ENCODE results near the gene MLLT3. TPM values are rescaled to one million over a fixed set of nuclear protein-coding genes. Genes with fewer than 3 reads are reported as not detected.

MLLT3 gene
- total RNA-seq, 2 donors from 2014 or later = 40.0 to 47.5 TPM

DNA sequence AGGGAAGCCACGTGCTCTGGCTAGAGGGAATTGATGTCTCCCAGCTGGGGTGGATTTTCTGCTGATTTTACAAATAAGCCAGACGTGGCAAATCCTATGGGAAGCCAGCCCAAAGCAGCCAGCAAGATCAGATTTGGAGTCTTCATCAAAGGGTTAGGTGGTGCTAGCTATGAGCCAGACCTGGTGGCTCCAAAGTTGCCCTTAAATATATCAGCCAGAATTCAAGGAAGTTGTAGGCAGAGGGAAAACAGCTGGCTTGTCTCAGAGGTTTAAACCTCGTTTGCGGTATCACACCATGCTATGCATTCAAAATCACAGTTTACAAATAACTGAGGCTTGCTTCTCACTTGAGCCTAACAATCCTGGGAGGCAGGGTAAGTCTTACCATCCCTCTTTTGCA, 313.2 kb downstream of the MLLT3 start:
- DNase-seq = no peak
- peaks cover 19% of the 10 kb centered on the region for H3K4me1 Mint-ChIP-seq (ENCODE audit: low read depth)

GRCh38 chr9:20307621-20308020, 314.7 kb downstream of the MLLT3 start:
- H3K36me3 Mint-ChIP-seq (ENCODE audit: insufficient read depth in 2 of 2) = no peaks in the 10 kb centered on the region
- DNase-seq = no peak
- ATAC-seq (replicated peaks in 1 of 2) = no peak

More for the DNA sequence above, 313.2 kb downstream of the MLLT3 start:
- ATAC-seq (replicated peaks in 1 of 2) = no peak
- Mint-ChIP-seq H3K27me3 (ENCODE audit: low read depth) (no peaks in the 10 kb centered on the region), H3K27ac (no peak overlapping the region), H3K36me3 (ENCODE audit: insufficient read depth in 2 of 2) (no peaks in the 10 kb centered on the region), H3K4me3 (no peak overlapping the region), H3K9me3 (peaks cover 4 to 6% of the 10 kb centered on the region in 2 donors)

DNA sequence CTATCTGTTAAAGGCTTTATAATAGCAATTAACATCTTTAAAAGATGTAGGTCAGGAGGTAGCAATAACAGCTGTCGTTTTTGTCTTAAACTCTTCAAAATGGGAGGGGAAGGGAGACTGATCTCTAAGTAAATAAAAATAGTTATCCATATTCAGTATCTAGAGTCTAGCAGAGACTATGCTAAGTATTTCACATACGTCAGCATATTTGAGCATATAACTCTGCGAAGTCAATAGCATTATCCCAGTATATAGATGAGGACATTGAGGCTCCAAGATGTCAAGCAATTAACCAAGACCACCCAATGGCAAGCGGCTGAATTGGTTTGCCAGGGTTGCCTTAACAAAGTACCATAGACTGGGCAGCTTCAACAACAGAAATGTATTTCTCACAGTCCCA, 316.8 kb downstream of the MLLT3 start:
- Mint-ChIP-seq H3K27ac (no peak overlapping the region), H3K9me3 (peaks cover 2 to 4% of the 10 kb centered on the region in 2 donors), H3K36me3 (ENCODE audit: insufficient read depth in 2 of 2) (no peaks in the 10 kb centered on the region), H3K4me1 (ENCODE audit: low read depth) (peaks cover 6% of the 10 kb centered on the region), H3K4me3 (no peak overlapping the region), H3K27me3 (ENCODE audit: low read depth) (no peaks in the 10 kb centered on the region)
- DNase-seq = no peak
- no peak for ATAC-seq (replicated peaks in 1 of 2)

More at GRCh38 chr9:20307621-20308020, 314.7 kb downstream of the MLLT3 start:
- no peak overlapping the region for H3K4me3 Mint-ChIP-seq
- H3K4me1 Mint-ChIP-seq (ENCODE audit: low read depth) = peaks cover 11% of the 10 kb centered on the region
- H3K27me3 Mint-ChIP-seq (ENCODE audit: low read depth) = no peaks in the 10 kb centered on the region
- H3K27ac Mint-ChIP-seq = no peak overlapping the region
- peaks cover 4% of the 10 kb centered on the region in 2 donors for H3K9me3 Mint-ChIP-seq

DNA sequence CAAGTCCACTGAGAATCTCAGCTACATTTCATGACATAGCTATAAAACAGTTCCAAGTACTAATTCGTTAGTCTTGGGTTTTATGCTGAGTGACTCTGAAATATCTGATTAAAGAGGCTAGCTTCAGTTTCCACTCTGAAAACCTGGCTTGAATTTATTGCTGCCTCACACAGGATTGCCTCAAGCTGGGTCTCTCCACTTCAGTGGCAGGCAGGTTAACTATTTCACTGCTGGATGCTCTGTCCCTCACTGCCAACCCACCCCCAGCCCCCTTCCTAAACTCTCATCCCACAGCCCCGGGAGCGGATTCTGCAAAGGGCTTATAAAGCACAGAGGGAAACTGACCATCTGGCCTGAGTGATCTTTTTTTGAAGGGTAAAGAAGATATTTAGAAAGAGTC, 318.3 kb downstream of the MLLT3 start:
- H3K4me1 Mint-ChIP-seq (ENCODE audit: low read depth) = peaks cover 10% of the 10 kb centered on the region
- H3K4me3 Mint-ChIP-seq = no peak overlapping the region
- no peak overlapping the region for H3K27ac Mint-ChIP-seq
- no peaks in the 10 kb centered on the region for H3K27me3 Mint-ChIP-seq (ENCODE audit: low read depth)
- ATAC-seq (replicated peaks in 1 of 2) = no peak
- no peaks in the 10 kb centered on the region for H3K36me3 Mint-ChIP-seq (ENCODE audit: insufficient read depth in 2 of 2)
- no peaks in the 10 kb centered on the region for H3K9me3 Mint-ChIP-seq
- DNase-seq = no peak

GRCh38 chr9:20303066-20303465, 319.2 kb downstream of the MLLT3 start:
- Mint-ChIP-seq H3K27me3 (ENCODE audit: low read depth) (no peaks in the 10 kb centered on the region), H3K36me3 (ENCODE audit: insufficient read depth in 2 of 2) (peaks cover 0 to 2% of the 10 kb centered on the region in 2 donors), H3K27ac (no peak overlapping the region), H3K4me1 (ENCODE audit: low read depth) (peaks cover 10% of the 10 kb centered on the region), H3K4me3 (no peak overlapping the region), H3K9me3 (no peaks in the 10 kb centered on the region)
- ATAC-seq (replicated peaks in 1 of 2) (no peak), DNase-seq (no peak)

DNA sequence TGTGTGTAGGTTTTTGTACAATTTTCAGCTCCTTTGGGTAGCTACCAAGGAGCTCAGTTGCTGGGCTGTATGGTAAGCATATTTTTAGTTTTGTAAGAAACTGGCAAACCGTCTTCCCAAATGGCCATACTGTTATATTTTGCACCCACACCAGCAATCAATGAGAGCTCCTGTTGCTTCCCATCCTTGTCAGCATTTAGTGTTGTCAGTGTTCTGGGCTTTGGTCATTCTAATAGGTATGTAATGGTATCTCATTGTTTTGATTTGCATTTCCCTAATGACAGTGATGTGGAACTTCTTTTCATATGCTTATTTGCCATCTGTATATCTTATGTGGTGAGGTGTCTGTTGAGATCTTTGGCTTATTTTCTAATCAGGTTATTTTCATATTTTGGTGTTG, 320.1 kb downstream of the MLLT3 start:
- ATAC-seq (replicated peaks in 1 of 2) (no peak), DNase-seq (no peak)
- H3K4me3 Mint-ChIP-seq = no peak overlapping the region
- H3K36me3 Mint-ChIP-seq (ENCODE audit: insufficient read depth in 2 of 2) = peaks cover 0 to 2% of the 10 kb centered on the region in 2 donors
- no peaks in the 10 kb centered on the region for H3K9me3 Mint-ChIP-seq
- no peak overlapping the region for H3K27ac Mint-ChIP-seq
- H3K4me1 Mint-ChIP-seq (ENCODE audit: low read depth) = peaks cover 10% of the 10 kb centered on the region
- H3K27me3 Mint-ChIP-seq (ENCODE audit: low read depth) = no peaks in the 10 kb centered on the region

DNA sequence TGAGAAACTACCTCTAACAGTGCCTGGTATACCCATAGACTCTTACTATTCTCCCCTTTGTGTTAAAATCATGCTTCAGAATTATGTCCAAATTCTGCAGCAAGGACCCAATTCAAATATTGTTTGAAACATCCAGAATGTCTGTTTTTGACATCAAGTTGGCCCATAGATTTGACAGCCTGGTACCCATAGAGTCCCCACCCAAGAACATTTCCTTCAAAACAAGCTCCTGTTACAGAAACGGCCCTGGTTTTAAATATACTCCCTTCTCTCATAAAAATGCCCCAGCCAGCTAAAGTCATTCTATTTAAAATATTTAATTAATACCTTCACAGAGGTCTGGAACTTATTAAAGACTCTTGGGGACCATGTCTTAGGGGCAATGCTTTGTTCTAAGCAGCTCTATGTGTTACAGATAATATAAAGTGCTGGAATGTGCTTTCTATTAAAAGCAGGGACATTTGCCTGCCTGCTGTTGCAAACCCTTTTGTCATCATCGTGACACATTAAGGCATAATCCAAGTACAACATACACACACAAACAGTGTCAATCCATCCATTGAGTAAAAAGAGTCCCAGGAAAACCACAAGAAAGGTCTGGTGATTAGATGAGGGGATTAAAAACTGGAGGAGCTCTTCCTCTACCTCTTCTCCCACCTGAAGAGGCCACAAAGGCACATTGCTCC, 321.7 kb downstream of the MLLT3 start:
- H3K9me3 Mint-ChIP-seq = no peaks in the 10 kb centered on the region
- DNase-seq (no peak), ATAC-seq (replicated peaks in 1 of 2) (no peak)
- peaks cover 10% of the 10 kb centered on the region for H3K4me1 Mint-ChIP-seq (ENCODE audit: low read depth)
- H3K4me3 Mint-ChIP-seq = no peak overlapping the region
- H3K27ac Mint-ChIP-seq = no peak overlapping the region
- peaks cover 0 to 2% of the 10 kb centered on the region in 2 donors for H3K36me3 Mint-ChIP-seq (ENCODE audit: insufficient read depth in 2 of 2)
- no peaks in the 10 kb centered on the region for H3K27me3 Mint-ChIP-seq (ENCODE audit: low read depth)

- ATAC-seq (replicated peaks in 1 of 2) (no peak), DNase-seq (no peak)
- peaks cover 3 to 8% of the 10 kb centered on the region in 2 donors for H3K9me3 Mint-ChIP-seq
- no peak overlapping the region for H3K4me3 Mint-ChIP-seq
- no peak overlapping the region for H3K27ac Mint-ChIP-seq
- peaks cover 2 to 6% of the 10 kb centered on the region in 2 donors for H3K36me3 Mint-ChIP-seq (ENCODE audit: insufficient read depth in 2 of 2)
- no peaks in the 10 kb centered on the region for H3K27me3 Mint-ChIP-seq (ENCODE audit: low read depth)
- H3K4me1 Mint-ChIP-seq (ENCODE audit: low read depth) = peaks cover 10% of the 10 kb centered on the region
Measured at GRCh38 chr9:20297646-20298084, 324.6 kb downstream of the MLLT3 start.

DNA sequence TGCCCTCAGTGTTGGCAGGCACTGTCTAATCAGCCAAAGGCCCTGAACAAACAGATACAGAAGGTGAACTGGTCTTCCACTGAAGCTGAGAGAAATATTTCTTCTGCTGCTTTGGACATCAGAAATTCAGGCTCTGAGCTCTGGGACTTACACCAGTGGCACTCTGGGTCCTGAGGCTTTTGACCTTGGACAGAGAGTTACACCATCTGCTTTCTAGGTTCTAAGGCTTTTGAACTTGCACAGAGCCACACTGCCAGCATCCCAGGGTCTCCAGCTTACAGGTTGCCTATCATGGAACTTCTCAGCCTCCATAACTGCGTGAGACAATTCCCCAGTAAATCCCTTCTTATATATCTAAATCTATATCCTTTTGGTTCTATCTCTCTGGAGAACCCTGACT, 326.7 kb downstream of the MLLT3 start:
- no peak for ATAC-seq (replicated peaks in 1 of 2)
- Mint-ChIP-seq H3K36me3 (ENCODE audit: insufficient read depth in 2 of 2) (peaks cover 5 to 6% of the 10 kb centered on the region in 2 donors), H3K4me1 (ENCODE audit: low read depth) (peaks cover 5% of the 10 kb centered on the region), H3K27me3 (ENCODE audit: low read depth) (no peaks in the 10 kb centered on the region), H3K4me3 (no peak overlapping the region), H3K9me3 (peaks cover 7 to 12% of the 10 kb centered on the region in 2 donors), H3K27ac (no peak overlapping the region)
- DNase-seq = no peak

DNA sequence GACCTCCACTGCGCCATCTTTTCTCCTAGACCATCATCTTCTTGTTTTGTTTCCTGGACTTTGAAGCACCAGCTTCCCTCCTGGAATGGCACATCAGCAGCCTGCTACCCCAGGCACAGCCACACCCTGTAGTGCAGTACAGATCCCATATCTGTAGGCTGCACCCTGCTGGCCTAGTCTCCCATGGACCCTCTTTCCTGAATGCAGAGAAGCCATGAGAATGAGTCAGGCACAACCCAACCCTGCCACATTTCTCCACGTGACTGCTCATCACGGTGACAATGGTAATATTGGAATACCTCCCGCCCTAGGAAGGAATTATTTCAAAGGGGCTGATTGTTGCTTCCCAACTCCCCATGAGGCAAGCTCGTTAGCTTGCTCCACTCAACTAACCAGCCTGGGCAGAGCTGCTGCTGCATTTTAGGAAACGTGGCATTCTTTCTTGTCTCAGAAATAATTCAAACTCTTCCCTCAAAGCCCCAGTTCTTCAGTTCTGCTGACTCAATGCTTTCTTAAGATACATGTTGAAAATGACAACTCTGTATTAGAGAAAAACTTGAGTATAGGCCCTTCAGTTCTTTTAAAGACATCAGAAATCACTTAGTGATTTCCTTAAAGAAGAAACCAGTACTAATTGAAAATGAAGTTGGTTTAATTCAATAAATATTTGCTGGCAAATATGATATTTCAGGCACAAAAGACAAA, 328.1 kb downstream of the MLLT3 start:
- peaks cover 5 to 6% of the 10 kb centered on the region in 2 donors for H3K36me3 Mint-ChIP-seq (ENCODE audit: insufficient read depth in 2 of 2)
- ATAC-seq (replicated peaks in 1 of 2) (no peak), DNase-seq (no peak)
- H3K4me1 Mint-ChIP-seq (ENCODE audit: low read depth) = no peaks in the 10 kb centered on the region
- no peak overlapping the region for H3K27ac Mint-ChIP-seq
- peaks cover 7 to 12% of the 10 kb centered on the region in 2 donors for H3K9me3 Mint-ChIP-seq
- H3K27me3 Mint-ChIP-seq (ENCODE audit: low read depth) = no peaks in the 10 kb centered on the region
- no peak overlapping the region for H3K4me3 Mint-ChIP-seq

DNA sequence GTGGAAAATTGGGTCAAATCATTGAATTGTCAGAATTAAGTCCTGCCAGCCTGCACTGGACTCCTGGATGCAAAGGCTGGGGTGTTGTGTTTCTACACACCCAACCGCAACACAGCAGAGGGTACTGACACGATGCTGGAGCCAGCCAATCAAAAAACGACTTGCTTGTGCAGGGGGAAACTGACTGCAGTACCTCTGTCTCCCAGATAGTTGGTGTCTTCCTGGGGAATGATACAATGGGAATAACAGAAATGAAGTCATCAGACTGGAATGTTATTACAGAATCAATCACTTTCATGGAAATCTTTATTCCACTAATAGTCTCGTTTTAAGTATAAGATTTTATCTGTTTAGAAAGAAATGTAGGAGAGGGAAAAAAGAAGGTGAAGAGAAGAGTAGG, 330.3 kb downstream of the MLLT3 start:
- ATAC-seq (replicated peaks in 1 of 2) (no peak), DNase-seq (no peak)
- no peak overlapping the region for H3K4me3 Mint-ChIP-seq

More for the DNA sequence above, 330.3 kb downstream of the MLLT3 start:
- H3K27me3 Mint-ChIP-seq (ENCODE audit: low read depth) = no peaks in the 10 kb centered on the region
- peaks cover 4% of the 10 kb centered on the region for H3K4me1 Mint-ChIP-seq (ENCODE audit: low read depth)
- peaks cover 9 to 15% of the 10 kb centered on the region in 2 donors for H3K9me3 Mint-ChIP-seq
- H3K36me3 Mint-ChIP-seq (ENCODE audit: insufficient read depth in 2 of 2) = peaks cover 3 to 6% of the 10 kb centered on the region in 2 donors
- H3K27ac Mint-ChIP-seq = no peak overlapping the region
